ENCODE measurements around the gene CSTF3.

CSTF3 gene

DNA sequence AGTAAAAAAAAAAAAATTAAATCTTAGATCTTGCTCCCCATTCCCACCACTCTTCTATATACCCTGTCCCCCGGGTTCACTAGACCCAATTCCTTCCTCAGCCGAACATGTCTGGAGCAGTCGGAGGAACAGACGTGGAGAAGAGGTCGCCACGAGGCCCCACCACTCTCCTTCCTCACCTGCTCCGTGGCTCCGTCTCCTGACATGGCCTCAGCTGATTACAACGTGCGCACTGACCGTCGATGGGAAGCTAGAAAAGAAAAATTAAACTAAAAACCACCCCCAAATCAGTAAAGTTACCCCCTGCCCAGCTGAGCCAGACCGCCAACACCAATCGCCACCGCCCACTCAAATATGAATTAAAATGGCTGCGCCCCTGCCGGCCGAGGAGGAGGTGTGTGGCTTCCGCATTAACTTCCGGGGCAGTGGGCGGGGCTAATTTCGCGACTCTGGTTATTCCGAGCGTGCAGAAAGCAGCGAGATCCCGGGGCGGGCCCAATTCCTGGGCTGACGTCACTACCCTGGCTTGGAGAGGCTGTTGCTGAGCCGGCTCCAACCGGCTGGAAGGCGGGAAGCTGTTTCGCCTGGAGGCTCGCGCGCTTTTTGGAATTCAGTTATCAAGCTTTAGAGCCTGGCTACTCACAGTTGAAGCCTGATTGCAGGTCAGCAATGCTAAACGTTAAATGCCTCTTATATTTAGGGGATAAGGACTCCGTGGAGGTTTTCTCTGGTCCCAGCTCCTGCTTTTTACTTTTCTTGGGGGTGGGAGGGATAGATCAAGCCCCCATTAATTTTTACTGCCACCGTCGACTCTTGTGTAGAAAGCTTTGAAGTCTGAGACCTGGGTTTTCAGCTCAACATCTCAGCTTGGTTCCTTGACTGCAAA is at the start of gene CSTF3:
Gene CSTF3 (minus strand): TSS at position 361 of the 886 bp plus-strand sequence. CDS start 155 bp downstream, at position 206.
- Mint-ChIP-seq H3K27ac (peak within 1 kb of the TSS; percentile 99), H3K36me3 (ENCODE audit: low read depth) (peaks cover 48% of the 10 kb centered on the region), H3K27me3 (no peaks in the 10 kb centered on the region), H3K4me1 (ENCODE audit: low read depth) (peaks cover 42% of the 10 kb centered on the region), H3K4me3 (peak within 1 kb of the TSS; percentile 97), H3K9me3 (no peaks in the 10 kb centered on the region)
- DNase-seq, result peak; percentile 98

DNA sequence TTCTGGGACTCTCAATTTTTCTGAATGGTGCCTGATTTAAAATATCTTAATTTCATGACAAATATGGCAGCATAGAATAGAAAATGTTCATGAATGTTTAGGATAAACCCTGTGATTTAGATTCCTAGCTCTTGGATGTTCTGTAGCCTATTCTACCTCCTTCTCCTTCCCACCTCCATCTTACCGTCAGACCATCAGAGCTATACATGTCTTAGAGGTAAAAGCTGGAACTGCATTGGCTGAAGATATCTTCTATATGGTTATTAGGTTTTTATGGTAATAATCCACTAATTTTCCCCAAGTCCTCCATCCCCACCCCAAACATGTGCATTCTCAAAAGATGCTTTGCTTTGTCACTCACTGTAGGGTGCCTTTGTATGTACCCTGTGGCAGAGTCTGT is 46.9 kb upstream of the CSTF3 start:
- no peaks in the 10 kb centered on the region for H3K27me3 Mint-ChIP-seq
- no peaks in the 10 kb centered on the region for H3K9me3 Mint-ChIP-seq
- H3K27ac Mint-ChIP-seq, result no peak overlapping the region

DNA sequence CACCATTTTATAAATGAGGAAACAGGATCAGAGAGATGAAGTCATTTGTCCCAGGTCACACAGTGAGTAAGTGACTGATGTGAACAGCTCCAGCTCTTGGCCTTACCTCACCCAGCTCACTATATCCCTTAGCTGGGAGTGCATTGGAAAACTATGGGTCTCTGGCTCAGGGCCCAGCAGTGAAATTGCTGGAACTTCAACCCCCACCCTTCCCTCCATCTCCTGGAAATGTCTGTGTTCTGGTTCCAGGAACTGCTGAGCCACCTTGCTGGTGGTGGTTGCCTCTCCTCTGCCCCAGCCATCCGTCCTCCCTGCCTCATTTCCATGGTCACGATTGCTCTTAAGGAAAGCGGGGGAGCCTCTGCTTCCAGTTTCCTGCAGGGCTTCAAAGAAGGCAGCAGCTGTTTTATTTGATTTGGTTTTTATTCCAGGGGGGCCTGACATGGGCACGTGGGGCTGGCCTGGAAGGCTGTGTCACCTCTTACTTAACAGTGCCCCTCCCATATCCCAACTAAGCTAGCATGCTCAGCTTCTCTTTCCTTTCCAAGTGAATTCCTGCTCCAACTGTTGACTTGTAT is 46.2 kb upstream of the CSTF3 start:
- H3K36me3 Mint-ChIP-seq (ENCODE audit: low read depth), result no peaks in the 10 kb centered on the region
- no peaks in the 10 kb centered on the region for H3K27me3 Mint-ChIP-seq
- no peak overlapping the region for H3K4me3 Mint-ChIP-seq
- H3K27ac Mint-ChIP-seq, result no peak overlapping the region
- H3K4me1 Mint-ChIP-seq (ENCODE audit: low read depth), result no peaks in the 10 kb centered on the region
- no peak for DNase-seq
- no peaks in the 10 kb centered on the region for H3K9me3 Mint-ChIP-seq

More for the DNA sequence above, 46.9 kb upstream of the CSTF3 start:
- H3K4me3 Mint-ChIP-seq, result no peak overlapping the region
- no peaks in the 10 kb centered on the region for H3K36me3 Mint-ChIP-seq (ENCODE audit: low read depth)
- no peaks in the 10 kb centered on the region for H3K4me1 Mint-ChIP-seq (ENCODE audit: low read depth)
- no peak for DNase-seq

DNA sequence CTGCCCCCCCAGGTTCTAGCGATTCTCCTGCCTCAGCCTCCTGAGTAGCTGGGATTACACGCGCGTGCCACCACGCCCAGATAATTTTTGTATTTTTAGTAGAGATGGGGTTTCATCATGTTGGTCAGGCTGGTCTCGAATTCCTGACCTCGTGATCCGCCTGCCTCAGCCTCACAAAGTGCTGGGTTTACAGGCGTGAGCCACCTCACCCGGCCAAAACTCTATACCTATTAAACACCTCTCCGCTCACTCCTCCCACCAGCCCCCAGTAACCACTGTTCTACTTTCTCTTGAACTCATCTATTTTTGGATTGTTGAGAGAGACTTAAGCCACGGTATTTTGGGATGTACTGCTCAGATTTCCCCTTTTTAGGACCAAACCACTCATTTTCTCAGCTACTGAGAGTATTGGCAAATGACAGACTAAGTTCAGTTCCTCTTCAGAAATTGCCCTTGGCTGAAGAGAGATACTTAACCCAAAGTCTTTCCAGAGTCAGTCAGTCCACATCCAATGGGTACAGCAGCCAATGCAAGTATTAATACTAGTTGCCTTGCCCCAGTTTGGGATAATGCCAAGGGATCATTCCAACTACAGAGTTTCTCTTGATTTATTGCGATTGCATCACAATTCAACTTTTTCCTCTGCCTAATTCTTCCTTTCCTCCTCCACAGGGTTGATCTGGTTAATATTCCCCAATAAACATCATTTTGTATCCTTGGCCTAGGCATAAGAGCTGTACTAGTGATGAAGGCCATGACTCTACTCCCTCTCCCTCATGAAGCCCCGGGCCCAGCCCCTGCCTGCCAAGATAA is 36.8 kb upstream of the CSTF3 start:
- Mint-ChIP-seq H3K36me3 (ENCODE audit: low read depth) (no peaks in the 10 kb centered on the region), H3K9me3 (no peaks in the 10 kb centered on the region), H3K4me3 (no peak overlapping the region), H3K4me1 (ENCODE audit: low read depth) (no peaks in the 10 kb centered on the region), H3K27ac (no peak overlapping the region), H3K27me3 (no peaks in the 10 kb centered on the region)
- no peak for DNase-seq

DNA sequence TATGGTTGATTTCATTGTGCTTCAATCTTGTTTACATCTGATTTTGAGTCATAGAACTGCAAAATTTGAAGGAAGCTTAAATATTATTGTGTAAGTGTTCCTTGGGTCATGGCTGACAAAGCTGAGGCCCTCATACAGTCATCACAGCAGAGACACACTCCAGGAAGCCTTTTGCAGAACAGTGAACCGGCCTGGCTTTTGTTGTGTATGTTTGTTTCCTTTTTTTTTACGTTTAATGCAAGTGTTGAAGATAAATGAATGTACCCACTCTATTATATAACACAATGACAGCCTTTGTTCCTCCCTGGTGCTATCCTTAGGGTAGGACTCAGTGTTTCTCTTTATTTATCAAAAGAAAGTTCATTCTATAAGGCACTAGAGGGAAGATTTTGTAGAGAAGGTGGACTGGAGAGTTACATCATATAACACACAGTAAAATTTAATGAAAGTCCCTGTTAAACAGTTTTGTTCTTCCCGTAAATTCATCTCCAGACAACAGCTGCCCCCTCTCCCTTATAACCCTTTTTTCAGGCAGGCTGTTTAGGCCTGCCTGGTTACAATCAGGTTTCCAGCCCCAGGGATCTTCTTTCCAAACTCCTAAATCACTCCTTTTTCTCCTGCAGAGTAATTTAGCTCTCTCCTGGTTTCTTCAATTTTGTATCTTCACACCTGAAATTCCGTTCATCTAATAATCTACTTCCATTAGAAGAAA is 34.3 kb upstream of the CSTF3 start:
- no peak for DNase-seq
- H3K4me1 Mint-ChIP-seq (ENCODE audit: low read depth), result no peaks in the 10 kb centered on the region
- no peak overlapping the region for H3K4me3 Mint-ChIP-seq
- no peaks in the 10 kb centered on the region for H3K36me3 Mint-ChIP-seq (ENCODE audit: low read depth)
- no peaks in the 10 kb centered on the region for H3K27me3 Mint-ChIP-seq
- H3K9me3 Mint-ChIP-seq, result no peaks in the 10 kb centered on the region
- no peak overlapping the region for H3K27ac Mint-ChIP-seq

DNA sequence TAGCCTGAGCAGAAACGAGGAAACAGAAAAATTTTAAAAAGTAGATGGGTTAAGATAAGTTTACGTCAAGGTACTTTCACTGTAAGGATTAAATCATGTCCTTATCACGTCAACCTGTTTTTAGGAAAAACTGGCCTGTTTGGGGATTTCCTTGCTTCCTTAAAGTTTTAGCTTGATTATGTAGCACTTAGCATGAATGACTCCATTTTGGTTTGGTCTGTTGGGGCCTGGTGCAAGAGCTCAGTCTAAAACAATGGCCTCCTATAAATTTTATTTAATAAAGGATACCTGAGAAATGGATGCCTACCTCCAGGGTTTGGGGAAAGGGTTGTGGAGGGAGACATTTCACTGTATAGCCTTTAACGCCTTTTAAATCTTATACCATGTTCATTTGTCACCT is 33.2 kb upstream of the CSTF3 start:
- H3K27ac Mint-ChIP-seq, result no peak overlapping the region
- DNase-seq, result no peak
- H3K27me3 Mint-ChIP-seq, result no peaks in the 10 kb centered on the region
- no peak overlapping the region for H3K4me3 Mint-ChIP-seq
- H3K4me1 Mint-ChIP-seq (ENCODE audit: low read depth), result no peaks in the 10 kb centered on the region
- H3K9me3 Mint-ChIP-seq, result no peaks in the 10 kb centered on the region
- H3K36me3 Mint-ChIP-seq (ENCODE audit: low read depth), result no peaks in the 10 kb centered on the region

DNA sequence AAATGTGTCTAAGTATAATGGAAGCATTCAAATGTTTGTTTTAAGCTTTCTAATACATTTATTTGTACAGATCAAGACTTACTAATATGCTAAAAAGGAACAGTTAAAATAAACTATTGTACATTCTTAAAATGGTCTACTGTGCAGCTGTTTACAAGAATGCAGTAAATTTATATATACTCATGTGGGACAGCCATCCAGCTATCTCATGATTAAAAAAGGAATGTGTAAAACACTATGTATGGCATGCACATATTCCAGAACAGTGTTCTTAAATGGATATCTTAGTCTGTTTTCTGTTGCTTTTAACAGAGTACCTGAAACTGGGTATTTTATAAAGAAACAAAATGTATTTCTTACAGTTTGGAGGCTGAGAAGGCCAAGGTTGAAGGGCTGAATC is 30.2 kb upstream of the CSTF3 start:
- H3K4me3 Mint-ChIP-seq, result no peak overlapping the region
- no peaks in the 10 kb centered on the region for H3K36me3 Mint-ChIP-seq (ENCODE audit: low read depth)
- DNase-seq, result no peak

DNA sequence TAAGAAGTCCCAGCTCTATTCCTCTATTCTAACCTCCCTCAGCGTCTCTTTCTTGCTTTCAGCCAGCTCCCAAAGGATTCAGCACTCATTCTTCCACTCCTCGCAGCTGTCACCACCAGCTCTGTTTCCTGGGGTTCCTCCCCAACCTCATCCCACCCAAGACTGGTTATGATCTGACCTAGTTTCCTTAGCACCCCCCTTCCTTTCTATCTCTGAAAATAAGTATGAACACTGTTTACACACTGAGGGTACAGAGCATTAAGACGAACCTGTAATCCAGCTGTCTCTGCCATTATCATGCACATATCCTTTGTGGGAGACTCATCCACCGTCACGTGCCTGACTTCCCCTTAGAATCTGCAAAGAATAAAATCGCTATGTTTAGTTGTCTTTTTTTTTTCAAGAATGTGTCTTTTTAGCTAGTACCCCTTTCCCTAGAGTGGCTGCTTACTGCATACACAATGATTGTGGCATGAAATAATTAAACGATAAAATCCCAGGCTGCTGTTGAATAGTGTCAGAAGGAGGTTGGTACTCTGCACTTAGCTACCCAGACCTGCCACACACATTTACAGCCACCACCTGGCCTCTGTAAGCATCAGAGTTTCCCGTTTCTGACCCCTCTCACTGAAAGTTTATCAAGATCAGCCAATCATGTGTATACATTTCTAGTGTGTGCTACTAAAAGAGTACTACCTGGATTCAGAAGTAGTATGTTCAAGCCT is 26.9 kb upstream of the CSTF3 start:
- DNase-seq, result no peak
- no peak overlapping the region for H3K27ac Mint-ChIP-seq
- H3K4me3 Mint-ChIP-seq, result no peak overlapping the region
- H3K4me1 Mint-ChIP-seq (ENCODE audit: low read depth), result no peaks in the 10 kb centered on the region
- H3K9me3 Mint-ChIP-seq, result no peaks in the 10 kb centered on the region
- no peaks in the 10 kb centered on the region for H3K36me3 Mint-ChIP-seq (ENCODE audit: low read depth)
- H3K27me3 Mint-ChIP-seq, result no peaks in the 10 kb centered on the region

More for the DNA sequence above, 30.2 kb upstream of the CSTF3 start:
- H3K9me3 Mint-ChIP-seq, result no peaks in the 10 kb centered on the region
- H3K4me1 Mint-ChIP-seq (ENCODE audit: low read depth), result no peaks in the 10 kb centered on the region
- H3K27ac Mint-ChIP-seq, result no peak overlapping the region
- H3K27me3 Mint-ChIP-seq, result no peaks in the 10 kb centered on the region

DNA sequence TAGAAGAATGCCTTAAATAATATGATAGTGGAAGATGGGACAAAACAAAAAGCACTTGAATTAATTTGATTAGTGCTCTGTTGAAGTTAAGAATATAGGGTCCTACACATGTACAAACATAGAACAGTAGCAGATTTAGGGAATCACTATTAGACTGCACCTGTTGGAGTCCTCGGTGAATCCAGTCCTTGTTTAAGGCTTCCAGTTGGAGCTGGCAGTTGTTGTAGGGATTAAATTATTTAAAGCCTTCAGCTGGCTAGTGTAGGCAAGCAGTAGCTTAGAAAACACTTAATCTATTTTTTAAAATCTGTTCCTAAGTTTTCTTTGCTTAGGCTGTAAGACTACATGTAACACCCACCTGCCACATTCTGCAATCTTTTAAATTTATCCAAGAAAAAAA is 24.5 kb upstream of the CSTF3 start:
- H3K9me3 Mint-ChIP-seq, result no peaks in the 10 kb centered on the region
- DNase-seq, result no peak
- H3K4me1 Mint-ChIP-seq (ENCODE audit: low read depth), result no peaks in the 10 kb centered on the region
- H3K4me3 Mint-ChIP-seq, result no peak overlapping the region
- H3K27ac Mint-ChIP-seq, result no peak overlapping the region
- no peaks in the 10 kb centered on the region for H3K27me3 Mint-ChIP-seq
- no peaks in the 10 kb centered on the region for H3K36me3 Mint-ChIP-seq (ENCODE audit: low read depth)

DNA sequence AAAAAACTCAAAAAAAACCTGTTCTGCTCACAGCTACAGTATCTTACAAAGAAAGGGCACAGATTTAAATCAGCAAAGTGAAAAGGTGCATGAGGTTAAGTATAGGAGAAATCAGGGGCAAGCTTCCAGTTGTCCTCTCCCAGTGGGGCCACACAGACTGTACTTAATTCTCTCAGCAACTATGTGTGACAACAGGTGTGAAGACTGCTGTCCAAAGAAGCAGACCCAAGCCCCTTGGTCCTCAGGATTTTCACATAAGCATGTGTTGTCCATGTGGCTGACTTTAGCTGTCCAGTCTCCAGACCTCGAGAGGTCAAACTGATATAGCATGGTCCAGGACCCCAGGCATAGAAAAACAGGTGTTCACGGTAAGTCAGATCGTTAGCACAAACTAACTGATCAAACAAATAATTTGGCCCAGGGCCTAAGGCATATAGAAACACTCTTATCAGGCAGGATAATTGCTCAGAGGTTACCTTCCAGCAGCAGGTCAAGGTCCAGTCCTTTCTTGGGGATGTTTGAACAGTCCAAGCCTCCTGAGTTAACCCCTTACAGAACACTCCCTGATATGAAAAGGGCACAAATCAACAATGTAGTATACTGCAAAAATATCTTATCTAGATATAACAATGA is 21.1 kb upstream of the CSTF3 start:
- H3K4me1 Mint-ChIP-seq (ENCODE audit: low read depth), result peaks cover 10% of the 10 kb centered on the region
- no peaks in the 10 kb centered on the region for H3K27me3 Mint-ChIP-seq
- no peaks in the 10 kb centered on the region for H3K9me3 Mint-ChIP-seq
- no peaks in the 10 kb centered on the region for H3K36me3 Mint-ChIP-seq (ENCODE audit: low read depth)
- no peak overlapping the region for H3K27ac Mint-ChIP-seq
- no peak overlapping the region for H3K4me3 Mint-ChIP-seq
- DNase-seq, result no peak

DNA sequence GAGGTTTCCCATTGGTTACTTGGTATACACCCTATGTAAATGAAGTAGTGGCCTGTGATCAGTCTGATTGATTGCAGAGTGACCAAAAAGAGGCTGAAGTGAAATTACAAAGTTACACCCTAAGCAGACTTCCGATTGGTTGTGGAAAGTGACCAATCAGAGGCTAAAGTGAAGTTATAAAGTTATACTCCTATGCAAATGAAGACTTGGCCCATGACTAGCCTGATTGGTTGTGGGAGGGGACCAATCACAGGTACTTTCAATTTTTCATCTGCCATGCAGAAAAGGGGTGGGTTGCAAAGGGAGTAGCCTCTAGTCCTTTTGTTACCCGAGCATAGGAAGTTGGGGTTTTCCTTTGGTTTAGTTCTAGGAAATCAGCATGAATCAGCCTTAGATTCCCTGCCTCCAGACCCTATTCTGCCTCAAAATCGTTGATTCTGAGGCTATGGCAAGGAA is 18.1 kb upstream of the CSTF3 start:
- Mint-ChIP-seq H3K4me1 (ENCODE audit: low read depth) (peaks cover 10% of the 10 kb centered on the region), H3K36me3 (ENCODE audit: low read depth) (no peaks in the 10 kb centered on the region), H3K4me3 (no peak overlapping the region), H3K27me3 (no peaks in the 10 kb centered on the region), H3K9me3 (no peaks in the 10 kb centered on the region), H3K27ac (no peak overlapping the region)
- no peak for DNase-seq

DNA sequence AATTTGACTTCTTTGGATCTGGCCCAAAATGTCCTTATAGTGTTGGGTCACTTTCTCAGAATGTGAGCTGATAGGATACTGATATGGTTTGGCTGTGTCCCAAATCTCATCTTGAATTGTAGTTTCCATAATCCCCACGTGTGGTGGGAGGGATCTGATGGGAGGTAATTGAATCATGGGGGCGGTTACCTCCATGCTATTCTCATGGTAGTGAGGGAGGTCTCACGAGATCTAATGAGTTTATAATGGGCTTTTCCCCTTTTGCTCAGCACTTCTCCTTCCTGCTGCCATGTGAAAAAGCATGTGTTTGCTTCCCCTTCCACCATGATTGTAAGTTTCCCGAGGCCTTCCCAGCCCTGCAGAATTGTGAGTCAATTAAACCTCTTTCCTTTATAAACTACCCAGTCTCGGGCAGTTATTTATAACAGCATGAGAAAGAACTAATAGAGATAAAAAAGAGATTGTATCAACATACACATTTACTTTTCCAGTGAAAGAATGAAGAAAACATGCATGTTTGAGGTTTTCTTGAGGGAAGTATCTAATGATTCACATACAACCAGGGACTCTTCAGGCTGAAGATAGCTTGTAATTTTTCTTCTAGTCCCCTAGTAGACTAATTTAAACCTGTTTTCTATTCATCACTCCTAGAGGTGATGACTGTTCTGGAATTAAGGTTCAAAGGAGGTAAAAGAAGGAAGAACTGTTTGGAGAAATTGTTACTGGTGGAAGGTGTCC is 17.3 kb upstream of the CSTF3 start:
- H3K27ac Mint-ChIP-seq, result no peak overlapping the region
- peaks cover 10% of the 10 kb centered on the region for H3K4me1 Mint-ChIP-seq (ENCODE audit: low read depth)
- H3K27me3 Mint-ChIP-seq, result no peaks in the 10 kb centered on the region
- no peaks in the 10 kb centered on the region for H3K9me3 Mint-ChIP-seq
- H3K36me3 Mint-ChIP-seq (ENCODE audit: low read depth), result no peaks in the 10 kb centered on the region
- no peak overlapping the region for H3K4me3 Mint-ChIP-seq
- no peak for DNase-seq
